Inflammatory macrophage treated with lipopolysaccharide for 4 hours (primary cell): ENCODE data around the gene MAP1A.
"Not testable (repeated sequence)": the region's sequence is repeated elsewhere in the genome, so short reads cannot be mapped to it uniquely, and the experiment has no call there.

Experiments
- DNase-seq: peaks from one replicate; pipeline ENCODE4 v3.0.0-alpha.2; 2020

Gene MAP1A

GRCh38 chr15:43531018-43531670 is 13.7 kb downstream of the MAP1A start:
- no peak for DNase-seq

GRCh38 chr15:43532826-43533225 is 15.4 kb downstream of the MAP1A start:
- not testable (repeated sequence) for DNase-seq

GRCh38 chr15:43534897-43535296 is 17.5 kb downstream of the MAP1A start:
- no peak for DNase-seq

GRCh38 chr15:43538091-43538490 is 20.7 kb downstream of the MAP1A start:
- no peak for DNase-seq

GRCh38 chr15:43541785-43542184 is 24.4 kb downstream of the MAP1A start:
- no peak for DNase-seq

- no peak for DNase-seq
Measured at GRCh38 chr15:43544266-43544665, 26.9 kb downstream of the MAP1A start.

GRCh38 chr15:43545426-43545825 is 28.0 kb downstream of the MAP1A start:
- DNase-seq = no peak

- DNase-seq = no peak
Measured at GRCh38 chr15:43547539-43547938, 30.1 kb downstream of the MAP1A start.

- no peak for DNase-seq
Measured at GRCh38 chr15:43550527-43551363, 33.3 kb downstream of the MAP1A start.

GRCh38 chr15:43552256-43552655 is 34.8 kb downstream of the MAP1A start:
- DNase-seq = no peak

- no peak for DNase-seq
Measured at GRCh38 chr15:43552986-43553385, 35.6 kb downstream of the MAP1A start.

GRCh38 chr15:43562753-43563152 is 45.3 kb downstream of the MAP1A start:
- DNase-seq = not testable (repeated sequence)

- not testable (repeated sequence) for DNase-seq
Measured at GRCh38 chr15:43563793-43564192, 46.4 kb downstream of the MAP1A start.

- not testable (repeated sequence) for DNase-seq
Measured at GRCh38 chr15:43566615-43567014, 49.2 kb downstream of the MAP1A start.

GRCh38 chr15:43574607-43575006 is 57.2 kb downstream of the MAP1A start:
- DNase-seq = not testable (repeated sequence)
